Mesendoderm (in vitro differentiated cells): ENCODE measurements around the gene MERTK.

ENCODE experiments used
- DNase-seq: peaks from one replicate; pipeline ENCODE4 v3.0.0; 2013
- H2AK5ac ChIP-seq: 2 replicates; pipeline ENCODE4 v1.6.1; 2013; ENCODE audit warnings: low read length, inconsistent platforms
- H2BK120ac ChIP-seq: 2 replicates; pipeline ENCODE4 v1.6.1; 2013; ENCODE audit warnings: low read depth, mild to moderate bottlenecking, low read length, moderate library complexity, mixed read lengths
- H2BK15ac ChIP-seq: replicated peaks from 2 replicates; pipeline ENCODE4 v1.6.1; 2013; ENCODE audit warnings: low read depth, mild to moderate bottlenecking, moderate library complexity
- H2BK5ac ChIP-seq: 2 replicates; pipeline ENCODE4 v1.6.1; 2013; ENCODE audit warnings: low read length, inconsistent platforms
- H3K18ac ChIP-seq: 2 replicates; pipeline ENCODE4 v1.6.1; 2013; ENCODE audit warnings: mild to moderate bottlenecking, low read length, mixed read lengths
- H3K23ac ChIP-seq: one replicate; pipeline ENCODE4 v1.6.1; 2013; ENCODE audit warnings: low read length
- H3K27ac ChIP-seq: 2 replicates; pipeline ENCODE4 v1.5.1; 2013; ENCODE audit warnings: low read depth, mild to moderate bottlenecking, inconsistent platforms, low read length, moderate library complexity
- H3K27me3 ChIP-seq: 2 replicates; pipeline ENCODE4 v1.6.1; 2013; ENCODE audit warnings: low read length, control low read depth, mild to moderate bottlenecking, inconsistent platforms; ENCODE audit not compliant: insufficient read depth, poor library complexity
- H3K36me3 ChIP-seq: 2 replicates; pipeline ENCODE4 v1.6.1; 2013; ENCODE audit warnings: low read length, inconsistent platforms; ENCODE audit not compliant: control insufficient read depth, insufficient read depth
- H3K4ac ChIP-seq: one replicate; pipeline ENCODE4 v1.6.1; 2013; ENCODE audit warnings: low read depth, mild to moderate bottlenecking, low read length, moderate library complexity
- H3K4me1 ChIP-seq: 2 replicates; pipeline ENCODE4 v1.6.1; 2013; ENCODE audit warnings: low read depth, low read length, inconsistent platforms; ENCODE audit not compliant: control insufficient read depth
- H3K4me2 ChIP-seq: 2 replicates; pipeline ENCODE4 v1.6.1; 2013; ENCODE audit warnings: low read length
- H3K4me3 ChIP-seq: 2 replicates; pipeline ENCODE4 v1.5.1; 2013; ENCODE audit warnings: mild to moderate bottlenecking, low read length
- H3K56ac ChIP-seq: one replicate; pipeline ENCODE4 v1.6.1; 2013; ENCODE audit warnings: low read length
- H3K79me1 ChIP-seq: 2 replicates; pipeline ENCODE4 v1.6.1; 2013; ENCODE audit warnings: low read length, inconsistent platforms
- H3K79me2 ChIP-seq: 2 replicates; pipeline ENCODE4 v1.6.1; 2013; ENCODE audit warnings: mild to moderate bottlenecking, low read length; ENCODE audit not compliant: control insufficient read depth, insufficient read depth
- H3K9ac ChIP-seq: 2 replicates; pipeline ENCODE4 v1.6.1; 2013; ENCODE audit warnings: low read length, inconsistent platforms
- H4K5ac ChIP-seq: one replicate; pipeline ENCODE4 v1.6.1; 2013; ENCODE audit warnings: low read length
- H4K8ac ChIP-seq: one replicate; pipeline ENCODE4 v1.6.1; 2013; ENCODE audit warnings: low read depth, mild to moderate bottlenecking, control low read depth, low read length, moderate library complexity
- WGBS: extraction: QIAGEN DNeasy Blood & Tissue Kit; methylation state at CpG from one replicate; pipeline ENCODE4 v1.1.7; 2013; ENCODE audit warnings: low lambda C conversion rate, missing lambda C conversion rate; ENCODE audit not compliant: insufficient coverage; ENCODE audit errors: extremely low coverage; 5-methylcytosine and 5-hydroxymethylcytosine counted together

MERTK gene

DNA sequence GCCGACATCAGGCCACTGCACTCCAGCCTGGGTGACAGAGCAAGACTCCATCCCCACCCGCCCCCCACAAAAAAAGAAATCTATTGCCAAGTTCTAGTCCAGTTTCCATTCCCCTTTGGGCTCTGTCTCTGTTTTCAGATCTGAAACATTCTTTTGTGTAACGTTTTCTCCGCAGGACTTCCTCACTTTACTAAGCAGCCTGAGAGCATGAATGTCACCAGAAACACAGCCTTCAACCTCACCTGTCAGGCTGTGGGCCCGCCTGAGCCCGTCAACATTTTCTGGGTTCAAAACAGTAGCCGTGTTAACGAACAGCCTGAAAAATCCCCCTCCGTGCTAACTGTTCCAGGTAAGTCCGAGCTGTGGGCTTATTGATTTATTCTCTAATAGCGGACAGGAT lies 48.8 kb downstream of the MERTK start:
- Histone ChIP-seq H3K4me1 (no peaks in the 10 kb centered on the region), H3K4ac (no peak overlapping the region), H3K27ac (no peak overlapping the region), H3K23ac (no peak overlapping the region), H2BK5ac (no peak overlapping the region), H4K5ac (no peak overlapping the region), H4K8ac (no peak overlapping the region), H2BK15ac (no peak overlapping the region), H3K79me2 (no peaks in the 10 kb centered on the region), H3K18ac (no peak overlapping the region), H3K9ac (no peak overlapping the region), H3K4me3 (no peak overlapping the region), H3K36me3 (no peaks in the 10 kb centered on the region), H3K79me1 (peaks cover 2% of the 10 kb centered on the region), H3K4me2 (no peak overlapping the region), H3K27me3 (no peaks in the 10 kb centered on the region), H2AK5ac (no peak overlapping the region), H3K56ac (no peak overlapping the region), H2BK120ac (no peak overlapping the region)
- WGBS: no CpG with 5 or more reads among the region's 11 CpGs
- no peak for DNase-seq

DNA sequence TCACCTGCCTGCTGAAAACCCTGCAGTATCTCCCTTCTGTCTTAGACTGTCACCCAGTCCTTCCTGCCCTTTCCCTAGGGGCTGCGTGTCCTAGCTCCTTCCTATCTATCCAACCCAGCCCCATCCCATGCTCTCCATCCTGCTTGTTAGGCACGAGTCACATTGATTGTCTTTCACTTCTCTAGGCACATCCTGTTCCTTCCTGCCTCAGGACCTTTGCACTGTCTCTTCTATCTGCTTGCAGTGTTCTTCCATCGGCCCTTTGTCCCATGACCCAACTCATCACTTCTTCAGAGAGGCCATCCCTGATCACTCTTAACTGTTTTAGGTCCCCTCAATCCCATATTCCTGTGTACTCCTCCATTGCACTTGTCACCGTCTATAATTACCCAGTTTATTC lies 50.4 kb downstream of the MERTK start:
- Histone ChIP-seq H3K79me1 (no peaks in the 10 kb centered on the region), H3K18ac (no peak overlapping the region), H3K4me3 (no peak overlapping the region), H3K27me3 (no peaks in the 10 kb centered on the region), H3K27ac (no peak overlapping the region), H3K23ac (no peak overlapping the region), H3K36me3 (no peaks in the 10 kb centered on the region), H3K4me2 (no peak overlapping the region), H2BK120ac (no peak overlapping the region), H3K4me1 (no peaks in the 10 kb centered on the region), H3K79me2 (no peaks in the 10 kb centered on the region), H2AK5ac (no peak overlapping the region), H2BK15ac (no peak overlapping the region), H2BK5ac (no peak overlapping the region), H3K9ac (no peak overlapping the region), H4K8ac (no peak overlapping the region), H4K5ac (no peak overlapping the region), H3K4ac (no peak overlapping the region), H3K56ac (no peak overlapping the region)
- WGBS: no CpG with 5 or more reads among the region's 4 CpGs
- no peak for DNase-seq

DNA sequence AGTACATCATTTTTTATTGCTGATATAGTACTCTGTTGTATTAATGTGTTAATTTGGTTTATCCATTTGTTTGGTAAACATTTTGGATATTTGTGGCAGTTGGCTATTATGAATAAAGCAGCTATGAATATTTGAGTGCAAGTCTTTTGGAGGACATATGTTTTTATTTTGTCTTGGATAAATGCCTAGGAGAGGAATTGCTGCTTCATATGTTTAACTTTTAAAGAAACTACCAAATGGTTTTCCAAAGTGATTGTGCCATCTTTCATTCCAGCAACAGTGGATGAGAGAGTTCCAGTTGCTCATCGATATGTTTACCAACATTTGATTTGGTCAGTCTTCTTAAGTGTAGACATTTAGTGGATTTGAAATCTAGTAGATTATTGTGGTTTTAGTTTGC lies 51.8 kb downstream of the MERTK start:
- Histone ChIP-seq H3K23ac (no peak overlapping the region), H2BK15ac (no peak overlapping the region), H3K4ac (no peak overlapping the region), H3K4me3 (no peak overlapping the region), H3K4me1 (no peaks in the 10 kb centered on the region), H3K36me3 (no peaks in the 10 kb centered on the region), H3K9ac (no peak overlapping the region), H4K5ac (no peak overlapping the region), H3K27ac (no peak overlapping the region), H2BK5ac (no peak overlapping the region), H3K4me2 (no peak overlapping the region), H2AK5ac (no peak overlapping the region), H4K8ac (no peak overlapping the region), H3K79me2 (no peaks in the 10 kb centered on the region), H3K79me1 (no peaks in the 10 kb centered on the region), H3K56ac (no peak overlapping the region), H3K27me3 (no peaks in the 10 kb centered on the region), H3K18ac (no peak overlapping the region), H2BK120ac (no peak overlapping the region)
- DNase-seq: no peak
- no CpG with 5 or more reads among the region's 1 CpG for WGBS

DNA sequence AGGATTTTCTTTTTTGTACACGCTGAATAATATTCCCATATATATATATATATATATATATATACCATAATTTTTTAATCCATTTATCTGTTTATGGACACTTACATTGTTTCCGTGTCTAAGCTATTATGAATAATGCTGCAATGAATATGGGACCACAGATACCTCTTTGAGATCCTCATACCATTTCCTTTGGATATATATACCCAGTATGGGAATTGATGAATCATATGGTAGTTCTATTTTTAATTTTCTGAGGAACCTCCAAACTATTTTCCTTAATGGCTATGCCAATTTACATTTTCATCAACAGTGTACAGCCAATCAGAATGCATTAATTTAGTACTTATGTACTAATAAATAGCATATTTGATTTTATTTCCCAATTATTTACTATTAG lies 53.1 kb downstream of the MERTK start:
- Histone ChIP-seq H3K4me2 (no peak overlapping the region), H3K56ac (no peak overlapping the region), H2AK5ac (no peak overlapping the region), H4K8ac (no peak overlapping the region), H3K27me3 (no peaks in the 10 kb centered on the region), H2BK120ac (no peak overlapping the region), H2BK15ac (no peak overlapping the region), H3K79me1 (no peaks in the 10 kb centered on the region), H3K9ac (no peak overlapping the region), H3K36me3 (no peaks in the 10 kb centered on the region), H3K4ac (no peak overlapping the region), H3K79me2 (no peaks in the 10 kb centered on the region), H3K4me3 (no peak overlapping the region), H2BK5ac (no peak overlapping the region), H4K5ac (no peak overlapping the region), H3K18ac (no peak overlapping the region), H3K27ac (no peak overlapping the region), H3K4me1 (no peaks in the 10 kb centered on the region), H3K23ac (no peak overlapping the region)
- no CpG with 5 or more reads among the region's 2 CpGs for WGBS
- no peak for DNase-seq

DNA sequence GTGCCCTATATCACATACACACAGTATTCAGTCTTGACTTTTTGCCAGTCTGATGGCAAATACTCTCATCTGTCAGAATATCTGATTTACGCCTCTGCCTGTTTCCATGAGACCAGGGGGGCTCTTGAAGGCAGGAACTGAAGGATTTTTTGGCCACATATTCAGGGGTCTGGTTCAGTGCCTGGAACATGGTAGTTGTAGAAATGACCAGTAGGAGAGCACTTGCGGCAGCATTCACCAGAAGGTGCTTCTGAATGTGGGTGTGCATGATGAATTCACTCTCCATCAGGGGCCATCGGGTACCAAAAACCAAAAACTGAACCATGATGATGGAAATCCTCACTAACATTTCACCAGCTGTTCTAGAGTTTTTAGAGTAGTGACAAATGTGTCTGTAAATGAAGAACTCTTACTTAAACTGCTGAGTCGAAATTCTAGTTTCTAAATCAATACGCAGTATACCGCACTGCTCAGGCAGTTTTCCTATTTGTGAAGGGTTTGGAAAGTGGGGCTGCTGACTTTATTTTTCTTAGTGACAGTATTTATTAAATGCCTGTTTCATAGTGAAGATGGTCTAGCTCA lies 54.6 kb downstream of the MERTK start:
- H3K56ac ChIP-seq: no peak overlapping the region
- no CpG with 5 or more reads among the region's 6 CpGs for WGBS
- no peaks in the 10 kb centered on the region for H3K27me3 ChIP-seq
- no peak overlapping the region for H3K18ac ChIP-seq
- H3K79me2 ChIP-seq: no peaks in the 10 kb centered on the region
- no peak overlapping the region for H3K27ac ChIP-seq
- no peak for DNase-seq
- no peak overlapping the region for H3K4me2 ChIP-seq
- H4K8ac ChIP-seq: no peak overlapping the region
- H3K4me3 ChIP-seq: no peak overlapping the region
- H4K5ac ChIP-seq: no peak overlapping the region
- no peaks in the 10 kb centered on the region for H3K79me1 ChIP-seq
- H2BK5ac ChIP-seq: no peak overlapping the region
- no peaks in the 10 kb centered on the region for H3K36me3 ChIP-seq
- H3K9ac ChIP-seq: no peak overlapping the region
- H2BK120ac ChIP-seq: no peak overlapping the region
- no peak overlapping the region for H2AK5ac ChIP-seq
- no peak overlapping the region for H3K23ac ChIP-seq
- no peak overlapping the region for H3K4ac ChIP-seq
- no peaks in the 10 kb centered on the region for H3K4me1 ChIP-seq
- H2BK15ac ChIP-seq: no peak overlapping the region

DNA sequence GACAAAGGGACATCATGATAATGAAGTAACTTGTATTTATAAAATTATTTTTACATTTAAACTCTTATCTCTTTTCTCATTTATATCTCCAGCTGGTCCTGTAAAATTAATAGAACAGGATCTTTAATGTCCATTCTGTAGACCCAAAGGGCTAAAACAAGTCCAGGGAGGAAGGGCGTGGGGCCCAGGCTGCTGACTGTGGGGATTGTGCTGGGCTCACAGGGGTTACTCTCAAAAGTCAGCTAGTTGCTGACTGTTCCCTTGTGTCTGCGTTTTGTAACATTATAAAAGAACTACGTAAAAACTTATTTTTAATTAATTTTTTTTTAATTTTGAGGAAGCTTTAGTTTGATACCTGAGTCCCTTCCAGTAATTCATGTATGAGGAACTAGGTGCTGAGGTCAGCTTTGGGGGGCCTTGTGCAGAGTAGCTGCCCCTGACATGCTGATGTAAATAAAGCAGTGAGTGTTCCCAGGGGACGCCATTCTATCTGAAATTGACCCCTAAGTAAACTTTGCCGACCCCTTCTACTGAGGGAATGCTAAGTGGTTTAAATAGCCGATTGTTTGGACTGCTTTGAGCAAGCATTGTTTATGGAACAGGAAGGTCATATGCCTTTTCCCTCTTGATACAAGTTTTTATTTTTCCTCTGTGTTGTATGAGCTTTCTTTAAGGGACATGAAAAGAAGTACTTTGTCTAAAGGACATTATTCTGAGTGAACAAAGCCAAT lies 56.4 kb downstream of the MERTK start:
- Histone ChIP-seq H2BK5ac (no peak overlapping the region), H4K8ac (no peak overlapping the region), H3K23ac (no peak overlapping the region), H3K4ac (no peak overlapping the region), H3K79me1 (no peaks in the 10 kb centered on the region), H3K9ac (no peak overlapping the region), H4K5ac (no peak overlapping the region), H3K4me3 (no peak overlapping the region), H3K36me3 (no peaks in the 10 kb centered on the region), H3K4me1 (no peaks in the 10 kb centered on the region), H2AK5ac (no peak overlapping the region), H3K56ac (no peak overlapping the region), H3K27me3 (no peaks in the 10 kb centered on the region), H3K27ac (no peak overlapping the region), H2BK15ac (no peak overlapping the region), H2BK120ac (no peak overlapping the region), H3K18ac (no peak overlapping the region), H3K79me2 (no peaks in the 10 kb centered on the region), H3K4me2 (no peak overlapping the region)
- DNase-seq: no peak
- no CpG with 5 or more reads among the region's 6 CpGs for WGBS
